RPMI7951 (cell line): ENCODE results near the gene NRCAM. TPM values are rescaled to one million over a fixed set of nuclear protein-coding genes. Genes with fewer than 3 reads are reported as not detected.
"Not testable (repeated sequence)": the region's sequence is repeated elsewhere in the genome, so short reads cannot be mapped to it uniquely, and the experiment has no call there.

ENCODE experiments used
- DNase-seq: peaks from one replicate; pipeline ENCODE4 v3.0.0-alpha.2; 2012; ENCODE audit warnings: low read depth
- total RNA-seq: library from RNA; depleted of rRNA; stranded (reverse); fragments of >200 nt; shearing (Covaris generic); gene quantifications from 2 replicates; pipeline ENCODE4 v1.2.3, GENCODE V29; 2014

NRCAM gene
- total RNA-seq, 1 experiment from 2014 or later: 1.7 TPM

- no peak for DNase-seq
These were observed 53.4 kb downstream of the NRCAM start for GRCh38 chr7:108402865-108403264.

GRCh38 chr7:108396080-108396479 lies 60.2 kb downstream of the NRCAM start:
- no peak for DNase-seq

- no peak for DNase-seq
These were observed 60.8 kb downstream of the NRCAM start for GRCh38 chr7:108395426-108395825.

- DNase-seq: not testable (repeated sequence)
These were observed 63.1 kb downstream of the NRCAM start for GRCh38 chr7:108393097-108393496.

GRCh38 chr7:108387686-108388085 lies 68.5 kb downstream of the NRCAM start:
- not testable (repeated sequence) for DNase-seq

GRCh38 chr7:108385834-108386422 lies 70.3 kb downstream of the NRCAM start:
- no peak for DNase-seq

- DNase-seq: no peak
These were observed 71.3 kb downstream of the NRCAM start for GRCh38 chr7:108384716-108385483.

- DNase-seq: no peak
These were observed 73.3 kb downstream of the NRCAM start for GRCh38 chr7:108382932-108383331.

- no peak for DNase-seq
These were observed 75.7 kb downstream of the NRCAM start for GRCh38 chr7:108380517-108380916.

GRCh38 chr7:108376206-108376605 lies 80.0 kb downstream of the NRCAM start:
- DNase-seq: no peak

- DNase-seq: no peak
These were observed 80.6 kb downstream of the NRCAM start for GRCh38 chr7:108375668-108376067.

GRCh38 chr7:108374899-108375298 lies 81.3 kb downstream of the NRCAM start:
- DNase-seq: no peak

GRCh38 chr7:108372618-108373017 lies 83.6 kb downstream of the NRCAM start:
- no peak for DNase-seq

- DNase-seq: no peak
These were observed 85.6 kb downstream of the NRCAM start for GRCh38 chr7:108370616-108371015.

- no peak for DNase-seq
These were observed 87.8 kb downstream of the NRCAM start for GRCh38 chr7:108368466-108368865.

- DNase-seq: no peak
These were observed 88.3 kb downstream of the NRCAM start for GRCh38 chr7:108367946-108368345.

GRCh38 chr7:108367314-108367713 lies 88.9 kb downstream of the NRCAM start:
- DNase-seq: no peak

GRCh38 chr7:108363659-108364058 lies 92.6 kb downstream of the NRCAM start:
- no peak for DNase-seq

GRCh38 chr7:108360058-108360800 lies 96.0 kb downstream of the NRCAM start:
- no peak for DNase-seq

GRCh38 chr7:108358553-108358952 lies 97.7 kb downstream of the NRCAM start:
- DNase-seq: peak; percentile 21

GRCh38 chr7:108351729-108352131 lies 104.5 kb downstream of the NRCAM start:
- peak; percentile 11 for DNase-seq

- peak; percentile 24 for DNase-seq
These were observed 107.3 kb downstream of the NRCAM start for GRCh38 chr7:108348913-108349312.

GRCh38 chr7:108347616-108348015 lies 108.6 kb downstream of the NRCAM start:
- peak; percentile 13 for DNase-seq
